Muscle of arm (tissue), 12 donors: Measurements from ENCODE around the gene TMEM209. TPM values are rescaled to one million over a fixed set of nuclear protein-coding genes. Genes with fewer than 3 reads are reported as not detected.

Experiments
- DNase-seq: peaks from one replicate; pipeline ENCODE4 v3.0.0-alpha.2; 2013
- polyA plus RNA-seq, 12 donors: library from polyadenylated mRNA; unstranded; fragments of 120-200 nt; gene quantifications; one replicate each; pipeline ENCODE4 v1.2.1, GENCODE V29; 2013; ENCODE audit not compliant: insufficient read length in 12 of 12

TMEM209 gene
- polyA plus RNA-seq, 12 donors, result 10.5 to 16.4 (median 11.7) TPM; not detected in 1

DNA sequence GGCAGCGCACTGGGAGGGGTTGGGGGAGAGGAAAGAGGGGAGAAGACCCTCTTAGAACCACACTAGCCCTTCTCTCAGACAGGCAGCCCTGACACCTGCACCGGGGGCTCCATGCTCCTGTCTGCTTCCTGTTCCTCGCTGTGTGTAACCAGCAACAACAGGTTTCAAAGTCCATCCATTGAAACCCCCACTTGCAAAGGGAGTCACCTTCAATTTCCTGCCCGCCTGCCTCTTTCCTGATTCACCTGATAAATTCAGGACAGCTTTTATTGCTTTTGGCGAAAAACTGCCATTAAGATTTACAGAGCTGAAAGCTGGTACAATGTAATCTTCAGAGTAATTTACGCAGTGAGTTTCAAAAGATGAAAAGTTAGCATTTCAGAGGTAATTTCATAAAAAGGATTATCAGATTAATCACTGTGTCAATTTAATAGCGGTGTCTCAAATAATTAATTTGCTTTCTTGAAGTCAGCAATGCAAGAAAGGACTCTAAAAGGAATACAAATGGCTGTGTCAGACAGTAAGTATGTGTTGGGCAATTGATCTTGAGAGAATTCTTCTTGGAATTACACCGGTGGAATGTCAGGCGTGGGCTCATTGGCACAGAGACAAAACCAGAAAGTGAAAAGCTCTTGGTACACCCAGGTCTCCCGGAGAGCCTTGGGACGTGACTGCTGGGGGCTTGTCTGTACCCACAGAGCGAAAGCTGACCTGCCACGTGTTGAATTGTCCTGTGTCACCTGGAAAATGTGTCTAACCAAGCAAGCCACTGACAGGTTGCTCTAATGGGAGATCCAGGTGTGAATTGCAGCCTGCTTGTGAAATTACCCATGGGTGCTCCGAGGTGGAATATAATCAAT is 60.7 kb downstream of the TMEM209 start:
- DNase-seq, result no peak

DNA sequence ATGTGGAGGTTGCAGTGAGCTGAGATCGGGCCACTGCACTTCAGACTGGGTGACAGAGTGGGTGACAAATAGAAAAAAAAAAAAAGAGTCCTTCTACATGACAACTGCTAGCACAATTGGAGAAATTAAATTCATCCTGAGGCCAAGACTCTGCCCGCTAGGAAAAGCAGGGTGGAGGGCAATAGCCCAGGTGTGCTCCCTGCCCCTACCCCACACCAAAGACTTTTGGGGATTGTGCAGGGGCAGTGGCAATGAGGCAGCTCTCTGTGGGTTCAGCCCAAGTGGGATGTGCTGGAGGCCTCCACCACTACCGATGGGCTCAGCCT is 61.3 kb downstream of the TMEM209 start:
- DNase-seq, result no peak

DNA sequence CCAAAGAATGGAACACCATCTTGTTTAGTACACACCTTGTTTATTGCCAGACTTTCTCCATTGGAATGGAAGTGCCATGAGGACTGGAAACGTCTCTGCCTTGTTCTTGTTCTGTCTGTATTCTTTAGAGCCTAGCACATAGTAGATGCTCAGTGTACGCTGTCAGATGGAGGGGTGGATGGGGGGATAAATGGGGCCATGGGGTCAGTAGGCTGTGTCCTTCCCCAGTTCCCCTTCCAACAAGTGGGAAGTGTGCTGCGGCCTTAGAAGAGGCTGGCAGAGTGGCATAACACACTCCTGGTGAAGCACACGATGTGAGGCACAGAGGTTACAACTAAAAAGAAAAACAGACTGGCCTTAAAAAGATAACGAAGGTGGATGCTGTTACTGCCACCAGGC is 61.9 kb downstream of the TMEM209 start:
- DNase-seq, result no peak

DNA sequence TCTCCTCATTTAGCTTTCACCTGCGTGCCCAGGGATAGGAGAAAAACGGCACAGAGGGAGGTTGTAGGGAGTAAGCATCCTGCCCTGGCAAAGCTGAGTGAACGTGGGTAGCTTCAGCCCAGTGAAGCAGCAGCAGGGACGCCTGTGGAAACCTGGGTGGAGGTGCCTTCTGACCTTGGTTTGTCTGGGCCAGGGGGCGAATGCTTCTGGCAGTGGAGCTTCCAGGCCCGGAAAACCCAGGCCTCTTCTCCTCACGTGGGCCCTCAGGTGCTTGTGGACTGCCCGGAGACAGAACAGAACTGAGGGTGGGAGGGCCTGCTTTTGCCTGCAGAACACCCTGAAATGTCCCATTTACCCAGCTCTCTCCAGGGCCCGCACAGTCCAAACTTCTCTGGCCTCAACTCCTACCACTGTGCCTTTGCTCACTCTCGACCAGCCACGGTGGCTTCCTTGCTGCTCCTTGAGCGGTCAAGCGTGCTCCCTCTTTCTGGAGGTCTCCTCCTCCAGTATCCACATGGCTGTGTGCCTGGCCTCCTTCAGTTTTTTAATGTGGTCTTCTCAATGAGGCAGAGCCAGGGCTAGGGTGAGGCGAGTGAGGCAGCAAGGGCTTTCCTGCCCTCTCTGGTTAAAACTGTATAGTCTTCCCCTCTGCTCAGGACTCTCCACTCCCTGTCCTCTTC is 62.4 kb downstream of the TMEM209 start:
- no peak for DNase-seq

DNA sequence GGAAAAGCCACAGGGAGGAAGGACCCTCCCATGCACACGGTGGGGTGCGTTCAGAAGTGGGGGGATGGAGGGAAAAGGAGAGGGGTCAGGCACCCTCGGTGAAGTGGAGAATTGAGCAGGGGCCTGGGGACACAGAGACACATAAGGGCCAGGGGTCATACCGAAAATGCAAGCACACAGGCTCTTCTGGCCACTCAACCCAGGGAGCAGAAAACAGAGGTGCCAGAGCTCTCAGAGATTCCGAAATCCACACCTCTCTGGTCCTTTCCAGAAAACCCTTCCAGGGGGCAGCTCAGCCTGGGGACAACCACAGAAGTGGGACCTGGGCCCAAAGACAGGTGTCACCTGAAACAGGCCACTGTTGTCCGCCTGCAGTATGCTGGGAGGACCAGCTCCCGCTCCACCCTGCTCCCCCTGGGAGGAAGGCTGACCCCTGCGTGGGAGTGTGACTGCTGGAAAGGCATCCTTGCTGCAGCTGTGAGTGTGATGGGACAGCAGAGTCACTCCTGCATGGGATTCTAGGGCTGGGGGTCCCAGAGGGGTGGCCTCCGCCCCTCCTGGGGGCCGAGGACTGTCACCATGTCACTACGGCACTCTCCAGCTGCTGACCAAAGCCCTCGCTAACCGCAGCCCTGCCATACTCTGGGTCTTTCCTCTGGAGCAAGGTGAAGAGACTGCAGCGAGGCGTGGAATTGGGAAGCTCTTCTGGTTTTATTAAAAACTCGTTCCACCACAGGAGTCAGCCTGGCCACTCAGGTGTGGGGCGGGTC is 63.1 kb downstream of the TMEM209 start:
- no peak for DNase-seq

DNA sequence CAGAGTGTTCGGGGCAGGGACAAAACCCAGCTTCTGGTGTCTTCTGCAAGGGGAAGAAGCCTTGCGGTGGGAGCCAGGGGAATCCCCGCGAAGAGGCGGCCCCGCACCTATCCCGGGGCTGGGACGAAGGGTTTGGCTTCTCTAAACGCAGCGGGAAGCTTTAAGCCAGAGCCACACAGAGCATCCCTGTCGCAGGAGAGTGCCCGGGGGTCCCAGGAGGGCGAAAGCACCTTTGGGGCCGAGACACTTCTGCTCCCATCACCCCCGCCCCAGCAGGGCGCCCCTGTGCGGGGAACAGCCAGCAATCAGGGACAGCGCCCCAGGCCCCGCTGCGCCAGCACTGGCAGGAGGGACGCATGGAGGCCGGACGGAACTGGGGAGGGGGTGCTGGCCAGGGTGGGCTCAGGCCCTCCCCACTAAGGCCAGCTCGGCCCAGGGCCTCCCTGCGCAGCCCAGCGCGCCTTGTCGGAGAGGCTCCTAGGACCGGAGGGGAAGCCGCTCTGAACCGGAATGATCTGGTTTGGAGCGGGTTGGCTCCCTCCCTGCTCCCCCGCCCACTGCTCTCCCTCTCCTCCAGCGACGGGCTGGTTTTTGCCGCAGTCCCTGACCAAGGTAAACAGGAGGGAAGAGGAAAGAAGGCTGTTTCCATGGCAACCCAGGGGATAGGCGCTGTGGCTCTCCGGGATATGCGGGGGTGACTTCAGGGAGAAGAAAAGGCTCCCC is 63.9 kb downstream of the TMEM209 start:
- peak; percentile 92 for DNase-seq

DNA sequence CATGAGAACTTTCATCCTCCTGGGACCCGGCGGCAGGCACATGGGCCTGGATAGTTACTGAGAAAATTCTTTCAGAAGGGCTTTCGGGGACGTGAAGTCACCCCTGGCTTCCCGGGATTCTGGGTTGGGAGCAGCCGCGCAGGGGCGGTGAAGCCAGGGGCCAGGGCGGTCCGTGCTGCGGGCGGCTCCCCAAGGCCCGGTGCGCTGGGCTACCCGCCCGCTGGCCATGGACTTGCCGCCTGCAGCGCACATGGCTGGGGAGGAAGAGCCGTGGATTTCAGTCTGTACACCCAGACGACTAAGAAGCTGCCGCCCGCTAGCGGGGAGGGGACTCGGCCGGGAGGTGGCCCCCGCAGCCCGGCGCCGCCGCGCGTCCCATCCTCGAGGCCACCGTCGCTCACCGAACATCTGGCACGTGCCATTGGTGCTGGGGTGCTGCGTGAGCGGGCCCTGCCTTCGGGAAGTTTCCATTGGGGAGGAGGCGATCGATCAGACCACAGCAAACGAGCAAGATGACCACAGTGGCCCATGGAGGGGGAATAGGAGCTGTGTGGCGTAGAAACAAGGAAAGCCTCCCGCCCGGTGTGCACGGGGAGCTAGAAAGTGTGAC is 64.5 kb downstream of the TMEM209 start:
- no peak for DNase-seq

DNA sequence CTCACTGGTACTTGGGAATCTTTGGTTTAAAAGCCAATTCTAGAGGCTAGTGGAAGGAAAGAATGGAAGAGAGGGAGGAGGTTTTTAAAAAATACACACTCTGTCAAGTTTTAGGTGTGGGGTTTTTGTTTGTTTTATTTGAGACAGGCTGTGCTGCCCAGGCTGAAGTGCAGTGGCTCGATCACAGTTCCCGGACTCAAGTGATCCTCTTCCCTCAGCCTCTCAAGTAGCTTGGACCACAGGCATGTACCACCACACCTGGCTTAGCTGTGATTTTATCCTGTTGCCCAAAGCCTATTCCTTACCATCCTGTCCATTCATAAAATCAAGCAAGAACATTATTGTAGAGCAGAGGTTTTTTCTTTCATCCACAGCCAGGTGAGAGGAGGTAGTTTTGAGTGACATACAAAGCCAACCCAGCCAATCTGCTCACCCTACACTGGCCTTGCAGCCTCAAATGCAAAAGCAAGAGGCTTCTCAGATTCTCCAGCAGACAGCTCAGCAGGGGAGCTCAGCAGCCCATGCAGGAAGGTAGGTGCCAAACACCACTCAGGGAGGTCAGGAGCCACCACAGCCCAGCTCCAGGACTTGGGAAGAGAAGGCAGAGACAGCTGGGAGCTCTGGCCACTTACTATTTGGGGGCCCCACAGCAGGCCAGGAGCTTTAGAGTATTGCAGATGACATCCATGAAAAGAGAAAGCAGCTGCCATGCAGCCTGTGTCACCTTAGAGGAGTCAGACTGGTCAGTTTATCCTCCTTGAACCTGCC is 65.8 kb downstream of the TMEM209 start:
- no peak for DNase-seq

DNA sequence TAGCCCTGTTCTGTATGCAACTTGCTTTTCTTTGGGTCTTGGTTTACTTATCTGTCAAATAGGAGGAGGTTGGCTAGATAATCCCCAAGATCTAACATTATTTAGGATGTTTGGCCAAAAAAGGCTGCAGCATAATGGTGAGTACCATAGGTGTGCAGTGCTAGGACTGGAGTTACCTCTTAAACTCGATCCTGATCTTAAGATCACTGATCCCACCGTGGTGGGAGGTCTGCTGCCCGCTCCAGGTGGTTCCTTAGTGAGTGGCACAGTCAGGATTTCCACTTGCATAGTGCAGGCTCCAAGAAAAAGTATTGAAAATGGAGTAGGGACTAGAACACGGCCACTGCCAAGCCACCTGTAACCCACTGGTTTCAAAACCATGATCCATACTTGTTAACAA is 68.0 kb downstream of the TMEM209 start:
- no peak for DNase-seq

DNA sequence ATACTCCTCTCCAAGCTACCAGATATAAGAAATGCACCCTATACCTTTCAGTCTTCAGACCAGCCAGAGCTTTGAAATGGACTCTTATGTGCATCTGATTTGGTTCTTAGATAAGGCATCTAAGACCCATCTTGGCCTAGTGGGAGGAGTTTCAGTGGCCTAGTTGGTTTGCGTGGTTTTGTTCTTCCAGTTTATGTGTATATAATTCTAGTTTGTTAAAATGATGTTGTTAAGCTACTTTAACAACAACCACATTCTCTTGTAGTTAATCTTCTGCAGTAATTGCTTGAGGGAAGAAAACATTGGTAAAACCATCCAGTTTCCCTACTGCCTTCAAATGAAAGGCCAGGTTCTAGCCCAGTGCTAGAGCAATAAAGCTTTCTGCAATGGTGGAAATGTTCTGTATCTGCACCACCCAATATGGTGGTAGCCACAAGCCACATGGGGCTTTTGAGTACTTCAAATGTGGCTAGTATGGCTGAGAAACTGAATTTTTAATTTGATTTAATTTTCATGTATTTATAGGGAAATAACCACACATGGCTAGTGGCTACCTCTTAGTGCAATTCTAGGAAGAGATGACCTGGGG is 68.5 kb downstream of the TMEM209 start:
- DNase-seq, result no peak

DNA sequence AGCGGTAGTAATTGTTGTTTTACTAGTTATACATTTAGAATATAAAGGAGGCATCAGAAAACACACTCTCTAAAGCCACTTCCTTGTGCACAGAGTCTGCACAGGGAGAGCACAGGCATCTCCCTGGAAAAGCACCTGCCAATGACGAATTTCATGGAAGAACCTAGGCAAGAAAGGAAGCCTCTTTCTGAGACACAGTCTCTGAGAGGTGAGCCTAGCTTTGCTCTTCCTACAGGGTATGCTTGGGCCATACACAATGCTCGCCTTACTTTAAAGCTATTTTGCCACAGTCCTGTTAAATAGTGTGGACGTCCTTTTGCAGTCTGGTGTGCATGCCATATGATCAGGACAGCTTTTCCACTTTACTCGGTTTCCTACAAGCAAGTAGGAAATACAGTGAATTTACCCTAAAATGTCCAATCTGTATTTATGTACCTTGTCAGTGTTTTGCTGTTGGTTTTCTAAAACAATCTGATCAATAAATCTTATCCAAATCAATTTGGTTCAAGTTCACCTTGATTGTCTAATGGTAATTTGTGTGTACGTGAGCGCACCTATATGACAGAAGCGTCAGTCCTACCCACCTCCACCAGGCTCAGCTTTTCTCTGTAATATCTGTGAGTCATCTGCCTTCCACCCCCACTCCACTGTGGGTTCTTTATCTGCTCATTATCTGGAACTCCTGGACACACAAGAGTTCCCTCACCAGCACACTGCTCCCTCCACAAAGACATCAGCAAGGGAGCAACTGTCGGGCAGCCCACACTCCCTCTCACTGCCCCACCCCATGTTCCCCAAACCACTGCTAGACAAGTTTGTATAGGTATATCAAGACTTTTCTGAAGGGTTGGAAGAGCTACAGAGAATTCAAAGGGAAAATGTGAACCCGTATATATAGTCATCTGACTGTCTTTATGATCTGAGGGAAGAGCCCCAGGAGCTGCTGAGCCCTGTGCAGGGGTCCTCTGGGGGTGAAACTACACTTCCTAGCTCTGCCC is 69.7 kb downstream of the TMEM209 start:
- DNase-seq, result no peak

DNA sequence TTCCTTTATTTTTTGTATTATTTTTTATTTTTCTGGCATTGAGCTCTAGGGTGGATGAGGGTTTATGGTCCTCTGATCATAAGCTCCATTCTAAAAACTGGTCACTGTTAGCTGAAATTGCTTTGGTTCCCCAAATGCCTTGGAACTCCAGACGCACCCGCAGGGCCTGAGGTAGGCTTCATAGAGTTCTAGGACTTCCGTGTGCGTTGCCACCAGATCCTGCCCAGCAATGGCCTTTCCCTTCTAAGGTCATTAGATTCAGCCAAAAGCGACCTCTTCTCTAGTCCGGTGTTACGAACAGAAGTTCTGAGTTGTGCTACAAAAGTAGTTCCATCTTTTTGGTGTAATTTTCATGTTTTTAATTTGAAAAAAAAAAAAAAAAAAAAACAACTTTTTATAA is 70.5 kb downstream of the TMEM209 start:
- DNase-seq, result no peak

DNA sequence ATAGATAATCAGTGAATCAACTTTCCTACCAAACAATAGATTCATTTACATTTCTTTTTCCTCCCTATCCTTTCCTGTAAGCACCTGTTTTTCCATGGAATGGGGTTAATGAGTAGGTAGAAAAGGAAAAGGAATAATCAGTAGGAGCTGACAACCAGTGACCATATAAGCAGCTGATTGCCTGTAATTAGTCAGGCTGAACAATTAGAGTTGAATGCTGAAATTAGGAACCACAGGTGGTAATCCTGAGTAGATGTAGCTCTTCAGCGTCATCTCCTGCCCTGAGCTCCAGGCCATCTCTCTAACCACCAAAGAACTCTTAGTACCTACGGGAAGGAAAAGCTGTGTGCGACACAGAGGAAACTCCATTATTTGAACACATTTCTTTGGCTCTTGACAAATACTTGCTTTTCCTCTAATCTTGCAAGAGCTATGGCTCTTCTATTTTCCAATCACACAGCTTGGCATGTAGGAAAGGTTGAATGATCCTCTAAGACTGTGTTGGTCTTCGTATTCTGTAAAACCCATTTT is 71.0 kb downstream of the TMEM209 start:
- DNase-seq, result no peak

DNA sequence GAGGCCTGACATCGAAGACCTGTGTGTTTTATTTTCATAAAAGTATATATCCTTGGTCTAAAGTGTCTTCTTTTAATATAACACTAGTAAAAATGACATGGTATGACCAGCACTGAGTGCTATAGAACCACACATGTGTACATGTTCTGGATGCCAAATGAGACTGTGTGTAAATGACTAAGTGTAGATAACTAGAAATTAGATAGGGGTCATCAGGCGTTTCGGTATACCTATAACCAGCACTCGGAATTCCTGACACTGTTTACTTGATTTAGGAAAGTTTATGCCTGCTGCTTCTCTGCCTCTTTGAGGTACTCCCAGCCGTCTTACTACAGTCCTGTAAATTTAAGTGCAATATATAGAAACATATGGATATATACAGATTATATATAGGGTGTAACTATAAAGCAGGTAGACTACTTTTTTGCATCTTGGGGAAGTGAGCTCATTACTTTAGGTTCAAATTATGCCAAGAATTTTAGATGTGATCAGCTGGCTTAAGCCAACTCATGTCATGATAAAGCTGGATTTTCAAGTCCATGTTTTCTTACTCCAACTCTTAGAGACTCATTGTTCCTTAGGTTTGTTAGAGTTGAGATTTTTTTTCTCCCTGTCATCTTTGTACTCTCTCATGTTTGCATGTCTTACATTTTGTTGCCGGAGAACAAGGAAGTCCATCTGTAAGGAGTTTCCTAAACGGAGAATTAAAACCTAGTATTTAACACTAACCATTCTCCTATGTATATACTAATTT is 72.0 kb downstream of the TMEM209 start:
- DNase-seq, result no peak

DNA sequence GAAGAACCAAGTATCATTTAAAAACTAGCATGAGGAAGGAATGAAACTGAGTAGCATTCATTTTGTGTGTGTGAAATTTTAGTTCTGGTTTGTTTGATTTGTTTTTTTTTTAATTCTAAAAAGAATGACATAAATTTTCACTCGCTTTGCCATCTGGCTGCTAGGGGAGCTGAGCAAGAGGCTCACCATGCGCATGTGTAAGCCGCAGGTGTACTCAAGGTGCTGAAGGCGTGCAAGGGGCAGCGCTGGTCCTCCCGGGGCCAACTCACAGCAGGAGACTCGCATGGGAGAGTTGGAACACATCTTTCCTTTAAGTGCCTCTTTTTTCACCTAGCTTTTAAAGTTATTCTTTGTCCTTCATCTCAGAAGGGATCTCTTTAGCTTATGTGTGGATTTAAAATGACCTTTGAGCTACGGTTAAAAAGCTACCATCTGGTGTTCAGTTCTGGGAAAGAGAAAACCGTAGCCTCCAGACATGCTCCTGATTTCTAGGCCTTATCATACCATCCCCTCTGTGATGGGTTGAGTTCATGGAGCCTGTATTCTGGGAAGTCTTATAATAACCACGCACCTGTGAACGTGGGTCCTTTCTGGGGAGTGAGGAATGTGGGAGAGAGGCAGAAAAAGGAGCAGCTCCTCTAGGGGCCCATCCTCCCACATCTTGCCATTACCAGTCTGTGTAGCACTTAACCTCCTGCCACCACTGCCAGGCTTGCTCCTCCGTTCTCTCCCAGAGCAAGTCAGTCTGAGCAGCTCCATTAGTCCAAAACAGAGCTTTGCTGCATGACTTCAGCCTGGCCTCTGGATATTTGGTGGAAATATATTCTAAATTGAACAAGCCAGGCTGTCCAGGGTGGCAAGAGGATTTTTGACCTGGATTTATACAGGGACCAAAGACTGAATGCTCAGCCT is 73.0 kb downstream of the TMEM209 start:
- no peak for DNase-seq

DNA sequence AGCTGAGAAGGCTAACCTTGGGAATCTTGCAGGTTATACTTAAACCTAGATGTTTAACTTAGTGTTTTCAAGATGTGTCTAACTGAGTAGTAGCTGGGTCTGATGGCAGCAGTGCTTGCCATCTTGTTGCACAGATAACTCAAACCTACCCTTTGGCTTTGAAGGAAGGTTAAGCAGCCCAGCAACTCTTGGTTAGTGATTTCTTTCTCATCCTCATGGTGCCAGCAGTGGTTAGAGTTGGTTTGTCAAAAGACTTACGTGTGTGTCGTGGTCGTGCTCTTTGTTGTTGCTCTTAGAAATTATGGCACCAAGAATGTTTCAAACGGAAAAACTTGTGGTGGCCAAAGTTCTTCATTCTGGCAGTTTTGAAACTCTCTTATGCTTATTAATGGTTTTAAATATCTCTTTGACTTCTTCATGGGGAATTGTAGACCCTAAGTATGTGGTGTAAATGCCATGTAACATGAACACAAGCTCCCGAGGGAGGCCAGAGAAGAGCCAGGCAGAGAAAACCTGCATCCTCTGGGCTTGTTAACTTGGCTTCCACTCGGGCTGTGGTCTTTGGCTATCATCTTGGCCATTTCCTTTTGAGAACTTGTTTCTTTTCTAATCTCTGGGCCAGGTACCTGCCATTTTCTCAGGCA is 73.9 kb downstream of the TMEM209 start:
- no peak for DNase-seq
